SK-N-SH treated with all-trans-retinoic acid at 6 μM for 48 hours (cell line): ENCODE measurements around the gene RHEBL1.

ENCODE experiments used
- ATAC-seq: fragments of 200-7000 bp; cut with Tn5 transposase; 3 replicates; pipeline ENCODE4 v1.9.1; 2020; ENCODE audit warnings: mild to moderate bottlenecking, moderate library complexity
- ARNTL ChIP-seq: fragments of 450-650 bp; formaldehyde crosslinking; IDR thresholded peaks from 2 replicates; pipeline ENCODE4 v1.5.0; 2020; ENCODE audit warnings: low read depth, mild to moderate bottlenecking, moderate library complexity, borderline replicate concordance
- CREB5 ChIP-seq: fragments of 250-450 bp; sonication (Bioruptor Pico); IDR thresholded peaks from 2 replicates; pipeline ENCODE4 v1.5.1; 2020; ENCODE audit warnings: low read depth, mild to moderate bottlenecking, moderate library complexity
- CSDC2 ChIP-seq: fragments of 250-450 bp; sonication (Bioruptor Pico); IDR thresholded peaks from 2 replicates; pipeline ENCODE4 v1.5.0; 2020; ENCODE audit warnings: mild to moderate bottlenecking, moderate library complexity
- CSRNP3 ChIP-seq: fragments of 250-450 bp; sonication (Bioruptor Pico); IDR thresholded peaks from 2 replicates; pipeline ENCODE4 v1.5.1; 2021; ENCODE audit warnings: mild to moderate bottlenecking, moderate library complexity
- ESRRG ChIP-seq: fragments of 250-450 bp; sonication (Bioruptor Pico); IDR thresholded peaks from 2 replicates; pipeline ENCODE4 v1.6.1; 2021; ENCODE audit warnings: mild to moderate bottlenecking
- GLIS3 ChIP-seq: fragments of 250-450 bp; sonication (Bioruptor Pico); IDR thresholded peaks from 2 replicates; pipeline ENCODE4 v1.5.0; 2020; ENCODE audit warnings: mild to moderate bottlenecking, moderate library complexity
- ISL1 ChIP-seq: fragments of 250-450 bp; sonication (Bioruptor Pico); IDR thresholded peaks from 2 replicates; pipeline ENCODE4 v2.1.2; 2022; ENCODE audit warnings: mild to moderate bottlenecking, moderate library complexity
- OSR1 ChIP-seq: fragments of 250-450 bp; sonication (Bioruptor Pico); IDR thresholded peaks from 2 replicates; pipeline ENCODE4 v1.8.0; 2022; ENCODE audit warnings: moderate library complexity, mild to moderate bottlenecking, inconsistent platforms
- PATZ1 ChIP-seq: fragments of 250-450 bp; sonication (Bioruptor Pico); IDR thresholded peaks from 2 replicates; pipeline ENCODE4 v1.8.0; 2020; ENCODE audit warnings: mild to moderate bottlenecking, moderate library complexity, borderline replicate concordance
- POU6F1 ChIP-seq: fragments of 250-450 bp; sonication (Bioruptor Pico); IDR thresholded peaks from 2 replicates; pipeline ENCODE4 v1.8.0; 2021; ENCODE audit warnings: low read depth, mild to moderate bottlenecking, moderate library complexity, borderline replicate concordance
- PPARA ChIP-seq: fragments of 250-450 bp; sonication (Bioruptor Pico); IDR thresholded peaks from 2 replicates; pipeline ENCODE4 v1.5.0; 2020; ENCODE audit warnings: mild to moderate bottlenecking, borderline replicate concordance
- RARB ChIP-seq: fragments of 250-450 bp; sonication (Bioruptor Pico); IDR thresholded peaks from 2 replicates; pipeline ENCODE4 v1.8.0; 2021; ENCODE audit warnings: mild to moderate bottlenecking, moderate library complexity
- SNAI2 ChIP-seq: fragments of 250-450 bp; sonication (Bioruptor Pico); IDR thresholded peaks from 2 replicates; pipeline ENCODE4 v1.5.0; 2020; ENCODE audit warnings: mild to moderate bottlenecking, moderate library complexity
- TCF4 ChIP-seq: fragments of 250-450 bp; sonication (Bioruptor Pico); IDR thresholded peaks from 2 replicates; pipeline ENCODE4 v1.8.0; 2021; ENCODE audit warnings: mild to moderate bottlenecking, moderate library complexity, borderline replicate concordance
- TOX ChIP-seq: fragments of 250-450 bp; sonication (Bioruptor Pico); IDR thresholded peaks from 2 replicates; pipeline ENCODE4 v1.8.0; 2021; ENCODE audit warnings: mild to moderate bottlenecking, moderate library complexity, borderline replicate concordance
- ZC3H10 ChIP-seq: fragments of 250-450 bp; sonication (Bioruptor Pico); IDR thresholded peaks from 2 replicates; pipeline ENCODE4 v1.5.1; 2021; ENCODE audit warnings: mild to moderate bottlenecking, moderate library complexity
- ZFP3 ChIP-seq: fragments of 250-450 bp; sonication (Bioruptor Pico); IDR thresholded peaks from 2 replicates; pipeline ENCODE4 v1.5.0; 2020; ENCODE audit warnings: mild to moderate bottlenecking, moderate library complexity
- ZFP30 ChIP-seq: fragments of 450-650 bp; formaldehyde crosslinking; IDR thresholded peaks from 2 replicates; pipeline ENCODE4 v1.5.0; 2022; ENCODE audit warnings: mild to moderate bottlenecking, moderate library complexity
- ZNF565 ChIP-seq: fragments of 450-650 bp; formaldehyde crosslinking; conservative IDR thresholded peaks from 2 replicates; pipeline ENCODE4 v1.5.0; 2020; ENCODE audit warnings: low read depth, mild to moderate bottlenecking, moderate library complexity
- ZNF70 ChIP-seq: fragments of 450-650 bp; formaldehyde crosslinking; IDR thresholded peaks from 2 replicates; pipeline ENCODE4 v1.5.0; 2020; ENCODE audit warnings: mild to moderate bottlenecking, moderate library complexity
- ZNF8 ChIP-seq: fragments of 450-650 bp; formaldehyde crosslinking; IDR thresholded peaks from 2 replicates; pipeline ENCODE4 v1.5.0; 2020; ENCODE audit warnings: mild to moderate bottlenecking, moderate library complexity

RHEBL1 gene

GRCh38 chr12:49030714-49031572, 38.8 kb downstream of the RHEBL1 start:
- TF ChIP-seq ESRRG (CRISPR knock-in tag): no peak
- TF ChIP-seq ZFP3 (CRISPR knock-in tag): no peak
- TF ChIP-seq ZNF8: no peak
- no peak for TF ChIP-seq RARB (CRISPR knock-in tag)
- TF ChIP-seq ARNTL (CRISPR knock-in tag): no peak
- no peak for TF ChIP-seq GLIS3 (CRISPR knock-in tag)
- no peak for TF ChIP-seq CSDC2
- no peak for TF ChIP-seq POU6F1
- TF ChIP-seq ISL1: no peak
- no peak for TF ChIP-seq TOX (CRISPR knock-in tag)
- no peak for TF ChIP-seq PPARA
- TF ChIP-seq CREB5 (CRISPR knock-in tag): no peak
- no peak for TF ChIP-seq ZFP30
- no peak for TF ChIP-seq ZC3H10 (CRISPR knock-in tag)
- ATAC-seq: no peak

GRCh38 chr12:49030119-49030518, 39.7 kb downstream of the RHEBL1 start:
- no peak for TF ChIP-seq ZFP3 (CRISPR knock-in tag)
- no peak for TF ChIP-seq ZFP30
- TF ChIP-seq ARNTL (CRISPR knock-in tag): no peak
- TF ChIP-seq CREB5 (CRISPR knock-in tag): no peak
- no peak for TF ChIP-seq CSDC2
- TF ChIP-seq TCF4: no peak
- no peak for TF ChIP-seq ZNF70
- TF ChIP-seq CSRNP3 (CRISPR knock-in tag): no peak
- no peak for TF ChIP-seq ZC3H10 (CRISPR knock-in tag)
- no peak for TF ChIP-seq GLIS3 (CRISPR knock-in tag)
- TF ChIP-seq SNAI2 (CRISPR knock-in tag): no peak
- TF ChIP-seq POU6F1: no peak
- TF ChIP-seq ZNF565 (CRISPR knock-in tag): no peak
- TF ChIP-seq OSR1: no peak
- TF ChIP-seq PATZ1 (CRISPR knock-in tag): no peak

More at GRCh38 chr12:49030119-49030518, 39.7 kb downstream of the RHEBL1 start:
- ATAC-seq: no peak
